ENCODE measurements around the gene CCDC33.

DNA sequence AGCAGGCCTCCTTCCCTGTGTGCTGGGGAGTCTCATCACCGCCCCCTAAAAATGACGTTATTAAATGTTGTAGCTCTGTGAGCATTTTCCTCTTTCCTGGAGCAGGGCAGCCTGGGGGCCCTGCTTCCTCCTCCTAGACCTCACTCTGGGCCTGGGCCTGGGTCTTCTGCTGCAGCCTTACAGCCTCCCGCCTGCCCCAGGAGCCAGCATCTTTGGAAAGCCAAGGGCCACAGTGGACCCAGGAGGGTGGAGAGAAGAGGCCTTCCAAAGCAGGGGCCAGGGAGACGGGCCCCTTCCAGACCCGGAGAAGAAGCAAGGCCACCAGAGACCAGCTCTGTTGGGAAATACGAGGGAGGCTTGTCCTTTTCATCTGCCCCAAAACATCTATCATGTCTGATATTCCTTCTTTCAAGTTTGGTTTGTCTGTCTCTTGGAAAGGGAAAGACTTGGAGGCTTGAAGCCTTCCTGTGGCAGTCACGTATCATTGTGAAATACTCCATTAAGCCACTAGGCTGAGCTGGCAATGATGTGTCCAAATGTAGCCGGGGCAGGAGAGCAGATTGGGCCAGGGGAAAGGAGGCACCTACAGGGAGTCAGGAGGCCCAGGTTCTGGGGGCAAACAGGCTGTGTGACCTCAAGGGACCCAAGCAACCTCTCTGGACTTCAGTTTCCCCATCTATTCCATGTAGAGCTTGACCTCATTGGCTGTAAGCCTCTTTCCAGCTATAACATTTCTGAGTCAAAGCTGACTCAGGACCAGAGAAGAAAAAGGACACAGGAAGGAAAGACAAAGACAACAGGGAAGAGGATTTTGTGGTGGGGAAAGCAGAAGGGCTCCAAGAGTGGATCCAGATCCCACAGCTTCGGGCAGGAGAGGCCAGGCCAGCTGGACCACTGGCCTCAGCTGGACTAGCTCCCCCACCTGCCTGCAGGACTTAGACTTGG is 100.2 kb downstream of the CCDC33 start:
- TF ChIP-seq, protein P1, sequence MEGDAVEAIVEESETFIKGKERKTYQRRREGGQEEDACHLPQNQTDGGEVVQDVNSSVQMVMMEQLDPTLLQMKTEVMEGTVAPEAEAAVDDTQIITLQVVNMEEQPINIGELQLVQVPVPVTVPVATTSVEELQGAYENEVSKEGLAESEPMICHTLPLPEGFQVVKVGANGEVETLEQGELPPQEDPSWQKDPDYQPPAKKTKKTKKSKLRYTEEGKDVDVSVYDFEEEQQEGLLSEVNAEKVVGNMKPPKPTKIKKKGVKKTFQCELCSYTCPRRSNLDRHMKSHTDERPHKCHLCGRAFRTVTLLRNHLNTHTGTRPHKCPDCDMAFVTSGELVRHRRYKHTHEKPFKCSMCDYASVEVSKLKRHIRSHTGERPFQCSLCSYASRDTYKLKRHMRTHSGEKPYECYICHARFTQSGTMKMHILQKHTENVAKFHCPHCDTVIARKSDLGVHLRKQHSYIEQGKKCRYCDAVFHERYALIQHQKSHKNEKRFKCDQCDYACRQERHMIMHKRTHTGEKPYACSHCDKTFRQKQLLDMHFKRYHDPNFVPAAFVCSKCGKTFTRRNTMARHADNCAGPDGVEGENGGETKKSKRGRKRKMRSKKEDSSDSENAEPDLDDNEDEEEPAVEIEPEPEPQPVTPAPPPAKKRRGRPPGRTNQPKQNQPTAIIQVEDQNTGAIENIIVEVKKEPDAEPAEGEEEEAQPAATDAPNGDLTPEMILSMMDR (IDR thresholded peaks at IDR 0.05) = no peak
- no peak for TF ChIP-seq POLR2A (IDR thresholded peaks at IDR 0.05)
